Retinal pigment epithelial cell (primary cell): ENCODE data around the gene ARSI.
A peak's percentile ranks its signal among the peaks of the same experiment; 100 is the strongest.

Source experiments
- DNase-seq: peaks from one replicate; pipeline ENCODE4 v3.0.0-alpha.2; 2010; ENCODE audit warnings: low read depth
- H3K4me3 ChIP-seq: 2 replicates; pipeline ENCODE4 v1.5.1; 2011; ENCODE audit warnings: mild to moderate bottlenecking, low read length, control low read depth, moderate library complexity
- CTCF ChIP-seq: conservative IDR thresholded peaks from 2 replicates; pipeline ENCODE4 v1.5.1; 2011; ENCODE audit warnings: low read depth, low read length, control low read depth, inconsistent platforms

ARSI gene

GRCh38 chr5:150266871-150267291 lies 35.8 kb downstream of the ARSI start:
- TF ChIP-seq CTCF = no peak
- DNase-seq = no peak
- no peak overlapping the region for H3K4me3 ChIP-seq

- no peak overlapping the region for H3K4me3 ChIP-seq
- no peak for DNase-seq
- no peak for TF ChIP-seq CTCF
These were observed 36.8 kb downstream of the ARSI start for GRCh38 chr5:150265870-150266383.

GRCh38 chr5:150264667-150265603 lies 37.8 kb downstream of the ARSI start:
- TF ChIP-seq CTCF = no peak
- H3K4me3 ChIP-seq = no peak overlapping the region
- DNase-seq = no peak

- H3K4me3 ChIP-seq = no peak overlapping the region
- TF ChIP-seq CTCF = no peak
- DNase-seq = peak; percentile 78
These were observed 38.7 kb downstream of the ARSI start for GRCh38 chr5:150263801-150264621.

GRCh38 chr5:150263375-150263775 lies 39.3 kb downstream of the ARSI start:
- no peak for TF ChIP-seq CTCF
- no peak overlapping the region for H3K4me3 ChIP-seq
- DNase-seq = no peak

- TF ChIP-seq CTCF = no peak
- no peak overlapping the region for H3K4me3 ChIP-seq
These were observed 40.2 kb downstream of the ARSI start for GRCh38 chr5:150262502-150262901.

More at GRCh38 chr5:150262502-150262901, 40.2 kb downstream of the ARSI start:
- DNase-seq = no peak
